OCI-LY7 (cell line): ENCODE results near the gene PHGDH. TPM values are rescaled to one million over a fixed set of nuclear protein-coding genes. Genes with fewer than 3 reads are reported as not detected.

Experiments
- total RNA-seq, 2 experiments: library from RNA; depleted of rRNA in 1 of 2; stranded (reverse); fragments of >200 nt in 1 of 2; shearing (Covaris generic) in 1 of 2; gene quantifications; 2 replicates each; pipeline ENCODE4 v1.2.3, GENCODE V29; 2014 to 2022

PHGDH gene
- total RNA-seq, 2 experiments from 2014 or later = 287 to 451 TPM

Other genes starting within 250 kb of the PHGDH start
- not detected in 2 replicates for gene HSD3B1, start 204.7 kb upstream of the PHGDH start, total RNA-seq (2014; rRNA removed; shearing (Covaris generic))
- gene HSD3B1, start 204.7 kb upstream of the PHGDH start, total RNA-seq (2022) = not detected in 2 replicates
- not detected in 2 replicates for gene ZNF697, start 63.7 kb upstream of the PHGDH start, total RNA-seq (2014; rRNA removed; shearing (Covaris generic))
- gene ZNF697, start 63.7 kb upstream of the PHGDH start, total RNA-seq (2022) = not detected in 2 replicates
- gene HMGCS2, start 57.0 kb downstream of the PHGDH start, total RNA-seq (2014; rRNA removed; shearing (Covaris generic)) = not detected in 2 replicates
- not detected in 2 replicates for gene HMGCS2, start 57.0 kb downstream of the PHGDH start, total RNA-seq (2022)
- not detected in 2 replicates for gene REG4, start 99.5 kb downstream of the PHGDH start, total RNA-seq (2014; rRNA removed; shearing (Covaris generic))
- not detected in 2 replicates for gene REG4, start 99.5 kb downstream of the PHGDH start, total RNA-seq (2022)
- not detected in 2 replicates for gene ADAM30, start 184.6 kb downstream of the PHGDH start, total RNA-seq (2014; rRNA removed; shearing (Covaris generic))
- not detected in 2 replicates for gene ADAM30, start 184.6 kb downstream of the PHGDH start, total RNA-seq (2022)